ENCODE measurements around the gene BHMT2. TPM values are rescaled to one million over a fixed set of nuclear protein-coding genes. Genes with fewer than 3 reads are reported as not detected.
A peak's percentile ranks its signal among the peaks of the same experiment; 100 is the strongest.

Gene BHMT2
- total and polyA plus RNA-seq, 2 of the 13 experiments (the other 11 are each of a cell fraction or from before 2014, with no cell fraction given), result 13.8 to 18.8 TPM

- TF ChIP-seq, protein P1, sequence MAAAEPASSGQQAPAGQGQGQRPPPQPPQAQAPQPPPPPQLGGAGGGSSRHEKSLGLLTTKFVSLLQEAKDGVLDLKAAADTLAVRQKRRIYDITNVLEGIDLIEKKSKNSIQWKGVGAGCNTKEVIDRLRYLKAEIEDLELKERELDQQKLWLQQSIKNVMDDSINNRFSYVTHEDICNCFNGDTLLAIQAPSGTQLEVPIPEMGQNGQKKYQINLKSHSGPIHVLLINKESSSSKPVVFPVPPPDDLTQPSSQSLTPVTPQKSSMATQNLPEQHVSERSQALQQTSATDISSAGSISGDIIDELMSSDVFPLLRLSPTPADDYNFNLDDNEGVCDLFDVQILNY (CRISPR knock-in tag; conservative IDR thresholded peaks at IDR 0.05), result 0 out of 2 replicates have a peak, but pooled peaks have one; percentile 43
- TF ChIP-seq SIX1 (CRISPR knock-in tag; IDR thresholded peaks at IDR 0.05; ENCODE audit: borderline replicate concordance), result no peak
- TF ChIP-seq, protein P2, sequence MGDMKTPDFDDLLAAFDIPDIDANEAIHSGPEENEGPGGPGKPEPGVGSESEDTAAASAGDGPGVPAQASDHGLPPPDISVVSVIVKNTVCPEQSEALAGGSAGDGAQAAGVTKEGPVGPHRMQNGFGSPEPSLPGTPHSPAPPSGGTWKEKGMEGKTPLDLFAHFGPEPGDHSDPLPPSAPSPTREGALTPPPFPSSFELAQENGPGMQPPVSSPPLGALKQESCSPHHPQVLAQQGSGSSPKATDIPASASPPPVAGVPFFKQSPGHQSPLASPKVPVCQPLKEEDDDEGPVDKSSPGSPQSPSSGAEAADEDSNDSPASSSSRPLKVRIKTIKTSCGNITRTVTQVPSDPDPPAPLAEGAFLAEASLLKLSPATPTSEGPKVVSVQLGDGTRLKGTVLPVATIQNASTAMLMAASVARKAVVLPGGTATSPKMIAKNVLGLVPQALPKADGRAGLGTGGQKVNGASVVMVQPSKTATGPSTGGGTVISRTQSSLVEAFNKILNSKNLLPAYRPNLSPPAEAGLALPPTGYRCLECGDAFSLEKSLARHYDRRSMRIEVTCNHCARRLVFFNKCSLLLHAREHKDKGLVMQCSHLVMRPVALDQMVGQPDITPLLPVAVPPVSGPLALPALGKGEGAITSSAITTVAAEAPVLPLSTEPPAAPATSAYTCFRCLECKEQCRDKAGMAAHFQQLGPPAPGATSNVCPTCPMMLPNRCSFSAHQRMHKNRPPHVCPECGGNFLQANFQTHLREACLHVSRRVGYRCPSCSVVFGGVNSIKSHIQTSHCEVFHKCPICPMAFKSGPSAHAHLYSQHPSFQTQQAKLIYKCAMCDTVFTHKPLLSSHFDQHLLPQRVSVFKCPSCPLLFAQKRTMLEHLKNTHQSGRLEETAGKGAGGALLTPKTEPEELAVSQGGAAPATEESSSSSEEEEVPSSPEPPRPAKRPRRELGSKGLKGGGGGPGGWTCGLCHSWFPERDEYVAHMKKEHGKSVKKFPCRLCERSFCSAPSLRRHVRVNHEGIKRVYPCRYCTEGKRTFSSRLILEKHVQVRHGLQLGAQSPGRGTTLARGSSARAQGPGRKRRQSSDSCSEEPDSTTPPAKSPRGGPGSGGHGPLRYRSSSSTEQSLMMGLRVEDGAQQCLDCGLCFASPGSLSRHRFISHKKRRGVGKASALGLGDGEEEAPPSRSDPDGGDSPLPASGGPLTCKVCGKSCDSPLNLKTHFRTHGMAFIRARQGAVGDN (CRISPR knock-in tag; IDR thresholded peaks at IDR 0.05), result peak; percentile 63
- TF ChIP-seq MTF2 (CRISPR knock-in tag; IDR thresholded peaks at IDR 0.05; ENCODE audit: borderline replicate concordance), result peak; percentile 90; the same call in 1 of the 2 replicates
- 0 out of 2 replicates have a peak, but pooled peaks have one; percentile 41 for TF ChIP-seq ZSCAN21 (CRISPR knock-in tag; IDR thresholded peaks at IDR 0.05; ENCODE audit: borderline replicate concordance)
- TF ChIP-seq GMEB2 (CRISPR knock-in tag; IDR thresholded peaks at IDR 0.05; ENCODE audit: low read depth), result no peak
- TF ChIP-seq GABPB1 (CRISPR knock-in tag; IDR thresholded peaks at IDR 0.05), result 0 out of 2 replicates have a peak, but pooled peaks have one; percentile 15
- no peak for TF ChIP-seq CHCHD3 (CRISPR knock-in tag; IDR thresholded peaks at IDR 0.05)
- TF ChIP-seq ZMYM3 (CRISPR knock-in tag; IDR thresholded peaks at IDR 0.05), result 0 out of 2 replicates have a peak, but pooled peaks have one; percentile 33
- TF ChIP-seq, protein P3, sequence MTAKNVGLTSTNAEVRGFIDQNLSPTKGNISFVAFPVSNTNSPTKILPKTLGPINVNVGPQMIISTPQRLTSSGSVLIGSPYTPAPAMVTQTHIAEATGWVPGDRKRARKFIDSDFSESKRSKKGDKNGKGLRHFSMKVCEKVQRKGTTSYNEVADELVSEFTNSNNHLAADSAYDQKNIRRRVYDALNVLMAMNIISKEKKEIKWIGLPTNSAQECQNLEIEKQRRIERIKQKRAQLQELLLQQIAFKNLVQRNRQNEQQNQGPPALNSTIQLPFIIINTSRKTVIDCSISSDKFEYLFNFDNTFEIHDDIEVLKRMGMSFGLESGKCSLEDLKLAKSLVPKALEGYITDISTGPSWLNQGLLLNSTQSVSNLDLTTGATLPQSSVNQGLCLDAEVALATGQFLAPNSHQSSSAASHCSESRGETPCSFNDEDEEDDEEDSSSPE (CRISPR knock-in tag; IDR thresholded peaks at IDR 0.05), result 0 out of 2 replicates have a peak, but pooled peaks have one; percentile 33
- TF ChIP-seq U2AF2 (IDR thresholded peaks at IDR 0.05; ENCODE audit: low read depth, low read length), result no peak
- no peak for TF ChIP-seq NFIC (IDR thresholded peaks at IDR 0.05; ENCODE audit: low read length)
- peak; percentile 89; the same call in 1 of the 2 replicates for TF ChIP-seq ZBTB8A (CRISPR knock-in tag; IDR thresholded peaks at IDR 0.05; ENCODE audit: borderline replicate concordance, low read depth)
- TF ChIP-seq GATAD2A (CRISPR knock-in tag; IDR thresholded peaks at IDR 0.05), result 0 out of 2 replicates have a peak, but pooled peaks have one; percentile 9
- no peak; the same call in 1 of the 2 replicates for TF ChIP-seq ZNF512B (CRISPR knock-in tag; IDR thresholded peaks at IDR 0.05; ENCODE audit: borderline replicate concordance)
- TF ChIP-seq SALL1 (CRISPR knock-in tag; IDR thresholded peaks at IDR 0.05), result 0 out of 2 replicates have a peak, but pooled peaks have one; percentile 37
- TF ChIP-seq HMG20A (CRISPR knock-in tag; IDR thresholded peaks at IDR 0.05; ENCODE audit: borderline replicate concordance), result no peak
- TF ChIP-seq MED1 (CRISPR knock-in tag; IDR thresholded peaks at IDR 0.05), result no peak
Observed at GRCh38 chr5:79111960-79112702, 42.6 kb downstream of the BHMT2 start (continued).
